SU-DHL-6 (cell line): ENCODE results near the gene DPH2.

Source experiments
- H2AFZ ChIP-seq: fragments of 200-600 bp; sonication (generic); 2 replicates; pipeline ENCODE4 v1.6.1; 2014; ENCODE audit warnings: low read depth, mild to moderate bottlenecking, moderate library complexity, mixed read lengths, antibody characterized with exemption, low read length; ENCODE audit not compliant: severe bottlenecking
- H3F3A ChIP-seq: fragments of 200-600 bp; shearing (Covaris generic); 2 replicates; pipeline ENCODE4 v1.6.0; 2016; ENCODE audit warnings: antibody characterized with exemption, mild to moderate bottlenecking; ENCODE audit not compliant: insufficient read depth
- H3K27ac ChIP-seq: fragments of 200-600 bp; sonication (generic); 2 replicates; pipeline ENCODE4 v1.5.1; 2016; ENCODE audit warnings: low read depth, mild to moderate bottlenecking, low read length, moderate library complexity, mixed read lengths
- H3K27me3 ChIP-seq: fragments of 200-600 bp; sonication (generic), shearing (Covaris generic); 2 replicates; pipeline ENCODE4 v1.6.0; 2014; ENCODE audit warnings: mild to moderate bottlenecking, low read length
- H3K36me3 ChIP-seq: fragments of 200-600 bp; sonication (generic); 2 replicates; pipeline ENCODE4 v1.6.1; 2014; ENCODE audit warnings: mild to moderate bottlenecking, low read length, mixed read lengths
- H3K4me2 ChIP-seq: fragments of 300-600, 200-600 bp; shearing (Covaris generic), sonication (generic); 2 replicates; pipeline ENCODE4 v1.6.0; 2014; ENCODE audit warnings: low read length, low read depth, mild to moderate bottlenecking; ENCODE audit not compliant: poor library complexity, severe bottlenecking
- H3K4me3 ChIP-seq: fragments of 200-600 bp; sonication (generic); 2 replicates; pipeline ENCODE4 v1.5.1; 2014; ENCODE audit warnings: antibody characterized with exemption, low read length, mild to moderate bottlenecking, mixed read lengths; ENCODE audit not compliant: insufficient read depth, poor library complexity, severe bottlenecking
- H3K79me2 ChIP-seq: fragments of 200-600 bp; sonication (generic); 2 replicates; pipeline ENCODE4 v1.6.1; 2014; ENCODE audit warnings: mild to moderate bottlenecking, low read length, moderate library complexity; ENCODE audit not compliant: insufficient read depth
- H3K9ac ChIP-seq: fragments of 200-600 bp; sonication (generic); 2 replicates; pipeline ENCODE4 v1.7.0; 2014; ENCODE audit warnings: mild to moderate bottlenecking, low read length
- H3K9me2 ChIP-seq: fragments of 200-600 bp; sonication (generic); replicated peaks from 2 replicates; pipeline ENCODE4 v1.6.1; 2014; ENCODE audit warnings: low read length; ENCODE audit not compliant: insufficient read depth
- H3K9me3 ChIP-seq: fragments of 200-600 bp; sonication (generic); 2 replicates; pipeline ENCODE4 v1.6.1; 2014; ENCODE audit warnings: low read length, mixed read lengths; ENCODE audit not compliant: insufficient read depth
- H4K20me1 ChIP-seq: fragments of 200-600 bp; sonication (generic); 2 replicates; pipeline ENCODE4 v1.6.1; 2014; ENCODE audit warnings: low read depth, mild to moderate bottlenecking, antibody characterized with exemption, low read length, moderate library complexity, mixed read lengths
- CTCF ChIP-seq: fragments of 200-600 bp; sonication (generic); IDR thresholded peaks from one replicate; pipeline ENCODE4 v1.5.1; 2017; ENCODE audit warnings: antibody characterized with exemption, mild to moderate bottlenecking, low read length, moderate library complexity; ENCODE audit not compliant: insufficient read depth, poor library complexity, severe bottlenecking
- EZH2phosphoT487 ChIP-seq: fragments of 200-600 bp; sonication (generic), shearing (Covaris generic); conservative IDR thresholded peaks from 2 replicates; pipeline ENCODE4 v1.6.1; 2018; ENCODE audit warnings: mild to moderate bottlenecking, antibody characterized with exemption, low read length, moderate library complexity, mixed read lengths

The DPH2 gene

DNA sequence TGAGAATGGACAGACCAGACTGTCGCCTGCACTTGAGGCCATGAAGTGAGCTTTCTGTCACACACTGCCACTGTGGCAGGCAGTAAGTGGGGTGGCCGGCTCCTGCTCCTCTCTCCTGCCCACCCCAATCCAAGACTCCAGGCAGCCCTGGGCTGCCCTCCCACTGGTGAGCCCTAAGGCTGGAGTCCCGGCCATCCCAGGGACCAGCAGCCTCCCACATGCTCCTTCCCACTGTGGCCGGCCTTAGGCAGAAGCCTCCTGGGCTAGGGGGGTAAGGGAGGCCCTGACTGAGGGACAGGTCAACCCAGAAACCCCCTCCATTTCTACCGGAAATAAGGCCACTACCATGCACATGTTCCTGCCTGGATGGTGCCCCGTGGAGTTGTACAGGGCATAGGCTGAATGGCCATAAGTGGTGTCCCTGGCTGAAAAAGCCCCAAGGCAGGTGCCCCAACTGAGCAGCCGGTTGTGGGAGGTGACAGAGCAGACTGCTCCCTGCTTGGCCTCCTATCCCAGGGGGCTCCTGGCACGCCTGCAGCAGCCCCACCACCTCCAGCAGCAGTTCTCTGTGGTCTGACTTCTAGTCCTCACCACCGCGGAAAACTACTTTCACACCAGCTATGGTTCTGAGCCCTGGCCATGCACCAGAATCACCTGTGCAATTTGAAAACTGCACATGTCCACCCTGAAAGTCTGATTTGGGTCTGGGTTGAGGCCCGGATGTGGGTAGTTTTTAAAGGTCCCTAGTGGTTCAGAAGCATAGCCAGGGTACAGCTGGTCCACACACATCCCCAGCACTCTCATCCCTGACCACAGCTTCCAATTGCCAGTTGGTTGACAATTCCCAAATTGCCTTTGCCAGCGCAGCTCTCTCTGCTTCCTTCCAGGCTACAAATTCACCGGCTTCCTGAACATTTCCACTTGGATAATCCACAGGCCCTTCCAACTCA is 37.8 kb upstream of the DPH2 start:
- Histone ChIP-seq H3K27me3 (no peaks in the 10 kb centered on the region), H3K79me2 (no peaks in the 10 kb centered on the region), H3F3A (no peaks in the 10 kb centered on the region), H3K9me3 (no peaks in the 10 kb centered on the region), H2AFZ (no peak overlapping the region), H3K27ac (no peak overlapping the region), H3K36me3 (no peaks in the 10 kb centered on the region), H3K9ac (no peak overlapping the region), H3K4me3 (no peak overlapping the region), H4K20me1 (no peaks in the 10 kb centered on the region), H3K9me2 (no peaks in the 10 kb centered on the region), H3K4me2 (no peak overlapping the region)
- TF ChIP-seq CTCF, result no peak
- TF ChIP-seq EZH2phosphoT487, result no peak

DNA sequence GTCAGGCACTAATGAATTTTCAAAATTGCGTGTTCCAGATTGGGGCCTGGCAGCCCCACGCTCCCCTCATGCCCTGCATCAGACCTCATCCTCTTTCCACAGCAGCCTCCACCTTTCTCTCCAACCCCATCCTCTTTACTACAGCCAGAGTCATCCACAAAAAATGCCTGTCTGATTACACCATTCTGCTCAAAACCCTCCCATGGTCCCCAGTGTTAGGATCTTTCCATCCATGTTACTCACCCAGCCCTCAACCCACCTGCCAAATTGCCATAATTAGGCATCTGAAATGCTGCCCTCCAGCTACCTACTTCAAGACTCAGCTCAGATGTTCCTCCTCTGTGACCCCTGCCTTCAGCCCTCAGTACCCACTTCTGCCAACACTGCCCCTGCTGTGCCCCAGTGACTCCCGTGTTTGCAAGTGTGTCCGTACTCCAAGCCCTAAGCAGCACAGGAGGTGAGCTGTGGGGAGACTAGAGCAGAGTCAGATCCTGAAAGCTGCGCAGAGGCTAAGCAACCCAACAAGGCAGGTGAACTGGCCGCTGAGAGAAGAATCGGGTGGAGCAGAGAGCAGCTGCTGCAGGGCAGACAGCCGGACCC is 36.9 kb upstream of the DPH2 start:
- H3K27ac ChIP-seq, result no peak overlapping the region
- no peaks in the 10 kb centered on the region for H3K79me2 ChIP-seq
- H4K20me1 ChIP-seq, result no peaks in the 10 kb centered on the region
- H3K27me3 ChIP-seq, result no peaks in the 10 kb centered on the region
- H3K9ac ChIP-seq, result no peak overlapping the region
- H3K4me2 ChIP-seq, result no peak overlapping the region
- no peaks in the 10 kb centered on the region for H3F3A ChIP-seq
- H3K4me3 ChIP-seq, result no peak overlapping the region
- TF ChIP-seq CTCF (no peak), EZH2phosphoT487 (no peak)
- H3K9me3 ChIP-seq, result no peaks in the 10 kb centered on the region
- no peaks in the 10 kb centered on the region for H3K36me3 ChIP-seq
- no peaks in the 10 kb centered on the region for H3K9me2 ChIP-seq
- H2AFZ ChIP-seq, result peak overlapping the region; percentile 24

GRCh38 chr1:43933386-43934100 is 36.3 kb upstream of the DPH2 start, which contains the start of gene ARTN:
Gene ARTN, plus strand, starts transcription at chr1:43933801. Its CDS starts 1,856 bp downstream, at chr1:43935657.
- H2AFZ ChIP-seq, result peak within 1 kb of the TSS; percentile 46
- no peaks in the 10 kb centered on the region for H3K9me2 ChIP-seq
- no peak within 1 kb of the TSS for H3K4me3 ChIP-seq
- no peaks in the 10 kb centered on the region for H3K27me3 ChIP-seq
- no peaks in the 10 kb centered on the region for H4K20me1 ChIP-seq
- no peak within 1 kb of the TSS for H3K9ac ChIP-seq
- H3K9me3 ChIP-seq, result no peaks in the 10 kb centered on the region
- no peak within 1 kb of the TSS for H3K27ac ChIP-seq
- TF ChIP-seq EZH2phosphoT487 (no peak), CTCF (no peak)
- no peaks in the 10 kb centered on the region for H3F3A ChIP-seq
- no peaks in the 10 kb centered on the region for H3K36me3 ChIP-seq
- no peaks in the 10 kb centered on the region for H3K79me2 ChIP-seq
- H3K4me2 ChIP-seq, result no peak within 1 kb of the TSS
